Measurements from ENCODE around the gene TAOK1. TPM values are rescaled to one million over a fixed set of nuclear protein-coding genes. Genes with fewer than 3 reads are reported as not detected.

Gene TAOK1
- total and polyA plus RNA-seq, 2 of the 13 experiments (the other 11 are each of a cell fraction or from before 2014, with no cell fraction given): 14.1 to 23.0 TPM

DNA sequence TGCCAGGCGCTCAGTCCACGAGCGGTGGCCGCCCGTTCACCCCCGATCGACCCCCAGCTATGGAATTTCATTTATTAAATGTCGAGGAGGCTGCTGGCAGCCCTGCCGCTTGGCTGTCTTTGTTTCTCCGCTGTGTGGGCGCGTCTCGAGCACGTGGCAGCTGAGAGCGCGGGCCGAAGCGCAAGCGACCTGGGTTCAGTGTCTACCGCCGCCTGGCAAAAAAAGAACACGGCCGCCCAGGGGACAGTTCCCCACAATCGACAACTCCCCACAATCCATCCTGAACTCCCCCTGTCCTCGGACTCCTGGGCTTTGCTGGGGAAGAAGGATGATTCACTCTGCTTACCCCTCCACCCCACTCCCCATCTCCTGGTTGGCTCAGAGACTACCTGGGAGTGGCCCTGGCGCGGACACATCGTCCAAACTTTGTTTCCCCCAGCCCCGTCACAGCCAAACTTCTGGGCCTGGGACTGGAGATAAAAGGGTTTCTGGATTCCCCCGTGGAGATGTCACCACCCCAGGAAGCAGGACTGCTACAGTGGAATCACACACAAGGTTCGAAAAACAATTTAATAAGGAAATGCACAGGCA is 201.1 kb downstream of the TAOK1 start (continued):
- TF ChIP-seq TOE1 (CRISPR knock-in tag; IDR thresholded peaks at IDR 0.05) (no peak), MTF2 (CRISPR knock-in tag; IDR thresholded peaks at IDR 0.05; ENCODE audit: borderline replicate concordance) (0 out of 2 replicates have a peak, but pooled peaks have one; percentile 19), ZNF816 (CRISPR knock-in tag; IDR thresholded peaks at IDR 0.05; ENCODE audit: borderline replicate concordance) (peak; percentile 19; the same call in 1 of the 2 replicates), XRCC5 (optimal IDR thresholded peaks at IDR 0.05; ENCODE audit: low read length) (no peak), SP2 (CRISPR knock-in tag; IDR thresholded peaks at IDR 0.05) (0 out of 2 replicates have a peak, but pooled peaks have one; percentile 10), ZNF33A (CRISPR knock-in tag; IDR thresholded peaks at IDR 0.05; ENCODE audit: borderline replicate concordance) (no peak), SSRP1 (CRISPR knock-in tag; IDR thresholded peaks at IDR 0.05) (no peak), NR2C2 (CRISPR knock-in tag; IDR thresholded peaks at IDR 0.05; ENCODE audit: borderline replicate concordance) (0 out of 2 replicates have a peak, but pooled peaks have one; percentile 17), GATA4 (IDR thresholded peaks at IDR 0.05; ENCODE audit: borderline replicate concordance, low read depth) (no peak), ZNF296 (CRISPR knock-in tag; conservative IDR thresholded peaks at IDR 0.05) (no peak), ZNF678 (CRISPR knock-in tag; IDR thresholded peaks at IDR 0.05) (no peak), NPAS2 (CRISPR knock-in tag; IDR thresholded peaks at IDR 0.05; ENCODE audit: borderline replicate concordance) (no peak), ZSCAN22 (CRISPR knock-in tag; IDR thresholded peaks at IDR 0.05) (no peak), STAT5B (CRISPR knock-in tag; IDR thresholded peaks at IDR 0.05) (0 out of 2 replicates have a peak, but pooled peaks have one; percentile 37), KLF6 (CRISPR knock-in tag; IDR thresholded peaks at IDR 0.05) (peak; percentile 63; the same call in 1 of the 2 replicates), ZBTB38 (CRISPR knock-in tag; IDR thresholded peaks at IDR 0.05) (no peak), MAFK (conservative IDR thresholded peaks at IDR 0.05 in 1 of 2, IDR thresholded peaks at IDR 0.05 in 1 of 2; ENCODE audit: low read length in 2 of 2) (no peak), SMAD1 (CRISPR knock-in tag; IDR thresholded peaks at IDR 0.05; ENCODE audit: borderline replicate concordance, low read depth) (no peak), ZNF598 (CRISPR knock-in tag; IDR thresholded peaks at IDR 0.05; ENCODE audit: borderline replicate concordance) (0 out of 2 replicates have a peak, but pooled peaks have one; percentile 17), ZNF674 (CRISPR knock-in tag; IDR thresholded peaks at IDR 0.05; ENCODE audit: low read depth) (0 out of 2 replicates have a peak, but pooled peaks have one; percentile 79), ZMYM4 (CRISPR knock-in tag; IDR thresholded peaks at IDR 0.05) (peak; percentile 19), DR1 (CRISPR knock-in tag; IDR thresholded peaks at IDR 0.05) (no peak)
- TF ChIP-seq, protein P1, sequence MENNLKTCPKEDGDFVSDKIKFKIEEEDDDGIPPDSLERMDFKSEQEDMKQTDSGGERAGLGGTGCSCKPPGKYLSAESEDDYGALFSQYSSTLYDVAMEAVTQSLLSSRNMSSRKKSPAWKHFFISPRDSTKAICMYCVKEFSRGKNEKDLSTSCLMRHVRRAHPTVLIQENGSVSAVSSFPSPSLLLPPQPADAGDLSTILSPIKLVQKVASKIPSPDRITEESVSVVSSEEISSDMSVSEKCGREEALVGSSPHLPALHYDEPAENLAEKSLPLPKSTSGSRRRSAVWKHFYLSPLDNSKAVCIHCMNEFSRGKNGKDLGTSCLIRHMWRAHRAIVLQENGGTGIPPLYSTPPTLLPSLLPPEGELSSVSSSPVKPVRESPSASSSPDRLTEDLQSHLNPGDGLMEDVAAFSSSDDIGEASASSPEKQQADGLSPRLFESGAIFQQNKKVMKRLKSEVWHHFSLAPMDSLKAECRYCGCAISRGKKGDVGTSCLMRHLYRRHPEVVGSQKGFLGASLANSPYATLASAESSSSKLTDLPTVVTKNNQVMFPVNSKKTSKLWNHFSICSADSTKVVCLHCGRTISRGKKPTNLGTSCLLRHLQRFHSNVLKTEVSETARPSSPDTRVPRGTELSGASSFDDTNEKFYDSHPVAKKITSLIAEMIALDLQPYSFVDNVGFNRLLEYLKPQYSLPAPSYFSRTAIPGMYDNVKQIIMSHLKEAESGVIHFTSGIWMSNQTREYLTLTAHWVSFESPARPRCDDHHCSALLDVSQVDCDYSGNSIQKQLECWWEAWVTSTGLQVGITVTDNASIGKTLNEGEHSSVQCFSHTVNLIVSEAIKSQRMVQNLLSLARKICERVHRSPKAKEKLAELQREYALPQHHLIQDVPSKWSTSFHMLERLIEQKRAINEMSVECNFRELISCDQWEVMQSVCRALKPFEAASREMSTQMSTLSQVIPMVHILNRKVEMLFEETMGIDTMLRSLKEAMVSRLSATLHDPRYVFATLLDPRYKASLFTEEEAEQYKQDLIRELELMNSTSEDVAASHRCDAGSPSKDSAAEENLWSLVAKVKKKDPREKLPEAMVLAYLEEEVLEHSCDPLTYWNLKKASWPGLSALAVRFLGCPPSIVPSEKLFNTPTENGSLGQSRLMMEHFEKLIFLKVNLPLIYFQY (CRISPR knock-in tag; IDR thresholded peaks at IDR 0.05; ENCODE audit: borderline replicate concordance): peak; percentile 32; the same call in 1 of the 2 replicates
- TF ChIP-seq, protein P2, sequence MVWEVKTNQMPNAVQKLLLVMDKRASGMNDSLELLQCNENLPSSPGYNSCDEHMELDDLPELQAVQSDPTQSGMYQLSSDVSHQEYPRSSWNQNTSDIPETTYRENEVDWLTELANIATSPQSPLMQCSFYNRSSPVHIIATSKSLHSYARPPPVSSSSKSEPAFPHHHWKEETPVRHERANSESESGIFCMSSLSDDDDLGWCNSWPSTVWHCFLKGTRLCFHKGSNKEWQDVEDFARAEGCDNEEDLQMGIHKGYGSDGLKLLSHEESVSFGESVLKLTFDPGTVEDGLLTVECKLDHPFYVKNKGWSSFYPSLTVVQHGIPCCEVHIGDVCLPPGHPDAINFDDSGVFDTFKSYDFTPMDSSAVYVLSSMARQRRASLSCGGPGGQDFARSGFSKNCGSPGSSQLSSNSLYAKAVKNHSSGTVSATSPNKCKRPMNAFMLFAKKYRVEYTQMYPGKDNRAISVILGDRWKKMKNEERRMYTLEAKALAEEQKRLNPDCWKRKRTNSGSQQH (CRISPR knock-in tag; IDR thresholded peaks at IDR 0.05; ENCODE audit: low read depth): peak; percentile 22; the same call in 1 of the 2 replicates
- TF ChIP-seq, protein P3, sequence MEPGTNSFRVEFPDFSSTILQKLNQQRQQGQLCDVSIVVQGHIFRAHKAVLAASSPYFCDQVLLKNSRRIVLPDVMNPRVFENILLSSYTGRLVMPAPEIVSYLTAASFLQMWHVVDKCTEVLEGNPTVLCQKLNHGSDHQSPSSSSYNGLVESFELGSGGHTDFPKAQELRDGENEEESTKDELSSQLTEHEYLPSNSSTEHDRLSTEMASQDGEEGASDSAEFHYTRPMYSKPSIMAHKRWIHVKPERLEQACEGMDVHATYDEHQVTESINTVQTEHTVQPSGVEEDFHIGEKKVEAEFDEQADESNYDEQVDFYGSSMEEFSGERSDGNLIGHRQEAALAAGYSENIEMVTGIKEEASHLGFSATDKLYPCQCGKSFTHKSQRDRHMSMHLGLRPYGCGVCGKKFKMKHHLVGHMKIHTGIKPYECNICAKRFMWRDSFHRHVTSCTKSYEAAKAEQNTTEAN (CRISPR knock-in tag; conservative IDR thresholded peaks at IDR 0.05): no peak; the same call in 1 of the 2 replicates

All from HepG2 (cell line).